Astrocyte (in vitro differentiated cells and primary cell): ENCODE results near the gene SLFN5. TPM values are rescaled to one million over a fixed set of nuclear protein-coding genes. Genes with fewer than 3 reads are reported as not detected.

Experiments
- DNase-seq: peaks from one replicate; pipeline ENCODE4 v3.0.0-alpha.2; 2010; ENCODE audit warnings: low read depth
- FAIRE-seq: peaks from 2 replicates; lab custom pipeline; 2011; peaks lifted over from hg19 to GRCh38; lab: Jason Lieb, UNC
- H2AFZ ChIP-seq: 2 replicates; pipeline ENCODE4 v1.6.0; 2012; ENCODE audit warnings: low read depth, low read length, inconsistent platforms
- H3K27ac ChIP-seq: 2 replicates; pipeline ENCODE4 v1.5.1; 2011; ENCODE audit warnings: low read depth, low read length, inconsistent platforms
- H3K27me3 ChIP-seq: 2 replicates; pipeline ENCODE4 v1.6.0; 2011; ENCODE audit warnings: low read length, inconsistent platforms; ENCODE audit not compliant: insufficient read depth
- H3K36me3 ChIP-seq: 2 replicates; pipeline ENCODE4 v1.5.1; 2011; ENCODE audit warnings: low read length, inconsistent platforms; ENCODE audit not compliant: insufficient read depth
- H3K4me1 ChIP-seq: 2 replicates; pipeline ENCODE4 v1.5.1; 2011; ENCODE audit warnings: low read length, inconsistent platforms; ENCODE audit not compliant: insufficient read depth
- H3K4me2 ChIP-seq: 2 replicates; pipeline ENCODE4 v1.6.0; 2012; ENCODE audit warnings: low read length, inconsistent platforms
- H3K4me3 ChIP-seq: 2 replicates; pipeline ENCODE4 v1.5.1; 2011; ENCODE audit warnings: low read depth, mild to moderate bottlenecking, low read length, inconsistent platforms; ENCODE audit not compliant: insufficient read depth
- H3K79me2 ChIP-seq: 2 replicates; pipeline ENCODE4 v1.6.0; 2012; ENCODE audit warnings: mild to moderate bottlenecking, low read length, inconsistent platforms; ENCODE audit not compliant: insufficient read depth
- H3K9ac ChIP-seq: 2 replicates; pipeline ENCODE4 v1.6.0; 2012; ENCODE audit warnings: mild to moderate bottlenecking, low read length, inconsistent platforms
- H3K9me3 ChIP-seq: 2 replicates; pipeline ENCODE4 v1.5.1; 2012; ENCODE audit warnings: low read depth, mild to moderate bottlenecking, low read length, inconsistent platforms; ENCODE audit not compliant: insufficient read depth
- H4K20me1 ChIP-seq: 2 replicates; pipeline ENCODE4 v1.6.0; 2012; ENCODE audit warnings: low read length, inconsistent platforms; ENCODE audit not compliant: insufficient read depth
- H3K27ac Mint-ChIP-seq: one replicate; pipeline ENCODE4 v1.8.0; 2021; ENCODE audit warnings: mild to moderate bottlenecking, mixed read lengths; ENCODE audit not compliant: unreplicated experiment
- H3K27me3 Mint-ChIP-seq: one replicate; pipeline ENCODE4 v1.8.0; 2021; ENCODE audit warnings: low read depth, mixed read lengths; ENCODE audit not compliant: unreplicated experiment
- H3K36me3 Mint-ChIP-seq: one replicate; pipeline ENCODE4 v1.8.0; 2021; ENCODE audit warnings: low read depth, mixed read lengths; ENCODE audit not compliant: unreplicated experiment
- H3K4me1 Mint-ChIP-seq: one replicate; pipeline ENCODE4 v1.8.0; 2021; ENCODE audit warnings: low read depth, mixed read lengths; ENCODE audit not compliant: unreplicated experiment
- H3K4me3 Mint-ChIP-seq: one replicate; pipeline ENCODE4 v1.8.0; 2021; ENCODE audit warnings: mild to moderate bottlenecking, moderate library complexity, mixed read lengths; ENCODE audit not compliant: unreplicated experiment
- H3K9me3 Mint-ChIP-seq: one replicate; pipeline ENCODE4 v1.8.0; 2021; ENCODE audit warnings: mild to moderate bottlenecking, mixed read lengths; ENCODE audit not compliant: unreplicated experiment
- CTCF ChIP-seq: IDR thresholded peaks from 2 replicates; pipeline ENCODE4 v1.5.1; 2011; ENCODE audit warnings: low read depth, mild to moderate bottlenecking, inconsistent platforms, low read length, moderate library complexity; ENCODE audit not compliant: insufficient read depth
- EZH2 ChIP-seq: IDR thresholded peaks from 2 replicates; pipeline ENCODE4 v1.6.1; 2012; ENCODE audit warnings: mild to moderate bottlenecking, low read length, inconsistent platforms; ENCODE audit not compliant: insufficient read depth
- total RNA-seq: library from RNA; stranded (reverse); gene quantifications from 2 replicates; pipeline ENCODE4 v1.2.1, GENCODE V29; 2021

SLFN5 gene
- total RNA-seq, 1 donor from 2014 or later: 108 TPM

DNA sequence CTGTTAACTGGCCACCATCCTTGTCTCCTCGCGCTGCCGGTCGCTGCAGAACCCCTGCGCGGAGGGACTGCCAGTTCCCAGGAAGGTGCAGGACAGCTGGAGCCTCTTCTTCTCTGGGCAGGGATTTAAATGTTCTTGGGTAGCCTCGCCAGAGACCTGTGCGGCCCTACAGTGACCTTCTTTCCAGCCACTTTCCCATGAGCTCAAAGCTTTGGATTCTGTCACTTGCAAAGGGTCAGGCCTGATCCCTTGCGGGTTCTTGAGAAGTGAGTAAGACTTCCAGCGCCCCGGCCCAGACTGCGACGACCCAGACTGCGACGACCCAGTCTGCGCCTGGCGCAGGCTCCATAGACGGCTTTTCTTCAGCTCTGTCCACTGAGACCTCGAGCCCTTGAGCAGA, 1.4 kb upstream of the SLFN5 start:
- Mint-ChIP-seq H3K27ac (peak overlapping the region; percentile 54), H3K36me3 (peaks cover 5% of the 10 kb centered on the region), H3K4me3 (peak overlapping the region; percentile 93), H3K4me1 (peaks cover 26% of the 10 kb centered on the region), H3K9me3 (no peaks in the 10 kb centered on the region), H3K27me3 (no peaks in the 10 kb centered on the region)
- no peak for FAIRE-seq
- TF ChIP-seq EZH2: no peak
- no peak for TF ChIP-seq CTCF
- H3K79me2 ChIP-seq: peaks cover 18% of the 10 kb centered on the region
- peaks cover 2% of the 10 kb centered on the region for H3K27me3 ChIP-seq
- no peak for DNase-seq
- H3K27ac ChIP-seq: no peak overlapping the region
- H4K20me1 ChIP-seq: no peaks in the 10 kb centered on the region
- no peaks in the 10 kb centered on the region for H3K36me3 ChIP-seq
- H3K4me2 ChIP-seq: peak overlapping the region; percentile 93
- peaks cover 18% of the 10 kb centered on the region for H3K4me1 ChIP-seq
- no peak overlapping the region for H2AFZ ChIP-seq
- H3K9ac ChIP-seq: no peak overlapping the region
- no peaks in the 10 kb centered on the region for H3K9me3 ChIP-seq
- no peak overlapping the region for H3K4me3 ChIP-seq

GRCh38 chr17:35242158-35242804, 591 bp upstream of the SLFN5 start:
- Histone ChIP-seq H3K4me3 (peak overlapping the region; percentile 89), H3K27me3 (no peaks in the 10 kb centered on the region), H3K79me2 (peaks cover 23% of the 10 kb centered on the region), H3K4me1 (peaks cover 18% of the 10 kb centered on the region), H2AFZ (peak overlapping the region; percentile 92), H3K27ac (peak overlapping the region; percentile 91), H3K36me3 (no peaks in the 10 kb centered on the region), H4K20me1 (peaks cover 5% of the 10 kb centered on the region), H3K9ac (peak overlapping the region; percentile 95), H3K9me3 (no peaks in the 10 kb centered on the region), H3K4me2 (peak overlapping the region; percentile 93)
- FAIRE-seq (no peak), DNase-seq (peak; percentile 29)
- H3K27me3 Mint-ChIP-seq: no peaks in the 10 kb centered on the region
- H3K36me3 Mint-ChIP-seq: peaks cover 9% of the 10 kb centered on the region
- H3K9me3 Mint-ChIP-seq: no peaks in the 10 kb centered on the region
- H3K4me1 Mint-ChIP-seq: peaks cover 31% of the 10 kb centered on the region
- peak overlapping the region; percentile 93 for H3K4me3 Mint-ChIP-seq
- TF ChIP-seq EZH2 (no peak), CTCF (peak; percentile 17)
- peak overlapping the region; percentile 99 for H3K27ac Mint-ChIP-seq
